Renal cortex interstitium (tissue), 15 donors: ENCODE results near the gene MZT2A. TPM values are rescaled to one million over a fixed set of nuclear protein-coding genes. Genes with fewer than 3 reads are reported as not detected.
"Not testable (repeated sequence)": the region's sequence is repeated elsewhere in the genome, so short reads cannot be mapped to it uniquely, and the experiment has no call there.

ENCODE experiments used
- DNase-seq, 11 donors: peaks; one replicate each; pipeline ENCODE4 v3.0.0-alpha.2; 2013; ENCODE audit warnings: low read depth in 9 of 11, low spot score in 4 of 11; ENCODE audit errors: extremely low read depth in 1 of 11
- long read RNA-seq, 16 experiments: transcript quantifications; one replicate each; lab custom pipeline, GENCODE V29; 2026
- polyA plus RNA-seq, 3 donors: library from polyadenylated mRNA; unstranded; fragments of 120-200 nt; gene quantifications; one replicate each; pipeline ENCODE4 v1.2.1, GENCODE V29; 2013; ENCODE audit not compliant: insufficient read length in 3 of 3

MZT2A gene, protein sequence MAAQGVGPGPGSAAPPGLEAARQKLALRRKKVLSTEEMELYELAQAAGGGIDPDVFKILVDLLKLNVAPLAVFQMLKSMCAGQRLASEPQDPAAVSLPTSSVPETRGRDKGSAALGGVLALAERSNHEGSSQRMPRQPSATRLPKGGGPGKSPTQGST
- 10 to 100 TPM; 41.9 to 84.7 (median 67.9) TPM for polyA plus RNA-seq
- long read RNA-seq, donor 1, transcript MZT2A-201 (3 exons, 624 nt) = major isoform, 45 of 90 reads
- long read RNA-seq, donor 1, partial matches to known transcripts = 44 of 90 reads
- long read RNA-seq, donor 1, other reads (novel, unspliced or antisense) = 0 of 90 reads
- long read RNA-seq, donor 2, transcript MZT2A-201 (3 exons, 624 nt) = major isoform, 47 of 68 reads
- long read RNA-seq, donor 2, partial matches to known transcripts = 19 of 68 reads
- long read RNA-seq, donor 2, other reads (novel, unspliced or antisense) = 0 of 68 reads
- long read RNA-seq, donor 3, transcript MZT2A-201 (3 exons, 624 nt) = major isoform, 69 of 90 reads
- long read RNA-seq, donor 3, partial matches to known transcripts = 15 of 90 reads
- long read RNA-seq, donor 3, other reads (novel, unspliced or antisense) = 0 of 90 reads
- long read RNA-seq, donor 4, transcript MZT2A-201 (3 exons, 624 nt) = major isoform, 51 of 104 reads
- long read RNA-seq, donor 4, partial matches to known transcripts = 51 of 104 reads
- long read RNA-seq, donor 4, other reads (novel, unspliced or antisense) = 0 of 104 reads
- long read RNA-seq, donor 5 = 0 reads
- long read RNA-seq, donor 6, transcript MZT2A-201 (3 exons, 624 nt) = major isoform, 61 of 77 reads
- long read RNA-seq, donor 6, partial matches to known transcripts = 11 of 77 reads
- long read RNA-seq, donor 6, other reads (novel, unspliced or antisense) = 0 of 77 reads
- long read RNA-seq, donor 7, transcript MZT2A-201 (3 exons, 624 nt) = major isoform, 59 of 106 reads
- long read RNA-seq, donor 7, partial matches to known transcripts = 44 of 106 reads
- long read RNA-seq, donor 7, other reads (novel, unspliced or antisense) = 0 of 106 reads
- long read RNA-seq, donor 8, transcript MZT2A-201 (3 exons, 624 nt) = major isoform, 57 of 92 reads
- long read RNA-seq, donor 8, transcript MZT2A-204 (4 exons, 980 nt) = minor isoform, 9 of 92 reads
- long read RNA-seq, donor 8, partial matches to known transcripts = 23 of 92 reads
- long read RNA-seq, donor 8, other reads (novel, unspliced or antisense) = 0 of 92 reads
- long read RNA-seq, donor 9, transcript MZT2A-201 (3 exons, 624 nt) = major isoform, 9 of 16 reads
- long read RNA-seq, donor 9, transcript MZT2A-204 (4 exons, 980 nt) = minor isoform, 7 of 16 reads
- long read RNA-seq, donor 9, partial matches to known transcripts = 0 of 16 reads
- long read RNA-seq, donor 9, other reads (novel, unspliced or antisense) = 0 of 16 reads
- long read RNA-seq, donor 10, transcript MZT2A-201 (3 exons, 624 nt) = major isoform, 49 of 61 reads
- long read RNA-seq, donor 10, partial matches to known transcripts = 12 of 61 reads
- long read RNA-seq, donor 10, other reads (novel, unspliced or antisense) = 0 of 61 reads
- long read RNA-seq, donor 11, transcript MZT2A-201 (3 exons, 624 nt) = major isoform, 42 of 43 reads
- long read RNA-seq, donor 11, partial matches to known transcripts = 0 of 43 reads
- long read RNA-seq, donor 11, other reads (novel, unspliced or antisense) = 0 of 43 reads
- long read RNA-seq, donor 12, transcript MZT2A-201 (3 exons, 624 nt) = major isoform, 17 of 30 reads
- long read RNA-seq, donor 12, partial matches to known transcripts = 11 of 30 reads
- long read RNA-seq, donor 12, other reads (novel, unspliced or antisense) = 0 of 30 reads
- long read RNA-seq, donor 13, transcript MZT2A-201 (3 exons, 624 nt) = major isoform, 132 of 175 reads
- long read RNA-seq, donor 13, partial matches to known transcripts = 37 of 175 reads
- long read RNA-seq, donor 13, other reads (novel, unspliced or antisense) = 0 of 175 reads
- long read RNA-seq, donor 14, transcript MZT2A-204 (4 exons, 980 nt) = minor isoform, 7 of 31 reads
- long read RNA-seq, donor 14, transcript MZT2A-201 (3 exons, 624 nt) = major isoform, 19 of 31 reads
- long read RNA-seq, donor 14, partial matches to known transcripts = 5 of 31 reads
- long read RNA-seq, donor 14, other reads (novel, unspliced or antisense) = 0 of 31 reads
- long read RNA-seq, donor 15, transcript MZT2A-201 (3 exons, 624 nt) = major isoform, 22 of 23 reads
- long read RNA-seq, donor 15, partial matches to known transcripts = 0 of 23 reads
- long read RNA-seq, donor 15, other reads (novel, unspliced or antisense) = 0 of 23 reads
- long read RNA-seq, donor 16, transcript MZT2A-204 (4 exons, 980 nt) = minor isoform, 5 of 321 reads
- long read RNA-seq, donor 16, transcript MZT2A-201 (3 exons, 624 nt) = major isoform, 155 of 321 reads
- long read RNA-seq, donor 16, partial matches to known transcripts = 156 of 321 reads
- long read RNA-seq, donor 16, other reads (novel, unspliced or antisense) = 0 of 321 reads

DNA sequence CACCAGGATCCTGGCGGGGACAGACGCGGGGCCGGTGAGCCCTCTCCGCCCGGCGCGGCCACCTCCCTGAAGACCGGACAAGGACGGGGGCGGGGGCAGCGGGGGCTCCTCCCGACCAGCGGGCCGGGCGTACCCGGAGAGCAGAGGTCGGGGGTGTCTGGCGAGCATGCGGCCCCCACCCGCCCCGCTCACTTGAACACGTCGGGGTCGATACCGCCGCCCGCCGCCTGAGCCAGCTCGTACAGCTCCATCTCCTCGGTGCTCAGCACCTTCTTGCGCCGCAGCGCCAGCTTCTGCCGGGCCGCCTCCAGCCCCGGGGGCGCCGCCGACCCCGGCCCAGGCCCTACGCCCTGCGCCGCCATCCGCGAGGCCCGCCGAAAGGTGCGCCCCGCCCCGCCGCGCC, at the start of gene MZT2A:
TSS of gene MZT2A (minus strand) at position 383 of the 403 bp plus-strand sequence. CDS start at position 362, 21 bp downstream.
- DNase-seq = not testable (repeated sequence)

DNA sequence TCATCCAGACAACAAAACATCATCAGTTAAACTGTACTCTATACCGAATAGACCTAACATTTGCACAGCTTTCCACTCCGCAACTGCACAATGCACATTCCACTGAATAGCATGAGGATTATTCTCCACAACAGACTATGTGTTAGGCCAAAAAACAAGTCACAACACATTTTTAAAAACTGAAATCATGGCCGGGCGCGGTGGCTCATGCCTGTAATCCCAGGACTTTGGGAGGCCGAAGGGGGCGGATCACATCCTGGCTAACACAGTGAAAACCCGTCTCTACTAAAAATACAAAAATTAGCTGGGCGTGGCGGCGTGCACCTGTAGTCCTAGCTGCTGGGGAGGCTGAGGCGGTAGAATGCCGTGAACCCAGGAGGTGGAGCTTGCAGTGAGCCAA, 46.7 kb upstream of the MZT2A start:
- DNase-seq = not testable (repeated sequence)

DNA sequence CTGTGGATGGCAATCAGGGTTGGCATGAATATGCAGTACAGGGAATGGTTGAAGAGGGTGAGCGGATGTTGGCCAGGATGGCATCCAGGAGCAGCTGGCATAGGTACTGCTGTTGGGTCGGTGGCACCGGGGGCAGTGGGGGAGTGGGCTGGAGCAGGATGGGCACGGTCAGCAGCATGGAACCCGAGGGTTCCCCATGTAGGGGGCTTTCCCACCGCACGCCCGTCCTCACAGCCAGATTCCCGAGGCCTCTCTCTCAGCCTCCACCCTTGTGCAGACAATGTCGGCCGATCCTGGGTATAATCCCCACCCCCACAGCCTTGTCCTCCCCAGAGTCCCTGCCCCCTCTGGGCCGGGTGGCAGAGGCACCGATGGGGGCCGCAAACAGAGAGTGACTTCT, 44.6 kb upstream of the MZT2A start:
- DNase-seq = not testable (repeated sequence)

DNA sequence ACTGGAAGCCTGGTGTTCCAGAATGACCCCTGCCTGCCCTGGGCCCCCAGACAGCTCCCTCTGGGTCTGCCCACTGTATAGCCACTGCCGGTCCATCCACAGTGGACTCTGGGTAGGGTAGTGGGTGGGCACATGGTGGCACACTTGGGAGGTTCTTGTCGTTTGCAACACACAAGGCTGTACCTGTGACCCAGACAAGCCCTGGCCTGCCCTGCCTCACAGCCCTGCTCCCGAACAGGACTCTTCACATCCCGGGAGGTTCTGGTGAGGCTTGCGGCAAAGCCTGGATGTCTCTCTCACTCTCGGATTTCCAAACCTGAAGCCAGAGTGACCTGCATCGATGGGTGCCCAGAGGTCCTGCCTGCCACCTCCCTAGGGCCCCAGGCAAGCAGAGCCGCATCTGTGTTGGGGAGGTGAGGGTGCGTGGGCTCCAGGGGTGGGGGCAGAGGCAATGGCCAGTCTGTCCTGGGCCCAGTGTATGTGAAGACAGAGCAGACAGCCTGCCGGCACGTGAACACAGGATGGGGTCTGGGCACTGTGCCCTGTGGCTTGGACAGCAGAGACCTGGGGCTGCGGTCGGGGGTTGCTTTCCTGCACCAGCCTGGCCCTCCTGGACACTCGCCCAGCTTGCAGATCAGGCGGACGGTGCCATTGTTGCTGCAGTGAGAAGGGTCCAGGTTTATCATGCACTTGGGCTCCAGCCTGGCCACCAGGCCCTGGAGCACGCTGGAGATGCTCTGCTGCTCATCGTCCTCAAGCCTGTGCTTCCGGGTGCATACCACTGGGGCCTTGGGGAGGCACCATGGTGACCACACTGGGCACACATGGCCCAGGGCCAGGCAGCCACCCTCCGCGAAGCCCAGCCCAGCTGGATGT, 44.0 kb upstream of the MZT2A start:
- not testable (repeated sequence) for DNase-seq

DNA sequence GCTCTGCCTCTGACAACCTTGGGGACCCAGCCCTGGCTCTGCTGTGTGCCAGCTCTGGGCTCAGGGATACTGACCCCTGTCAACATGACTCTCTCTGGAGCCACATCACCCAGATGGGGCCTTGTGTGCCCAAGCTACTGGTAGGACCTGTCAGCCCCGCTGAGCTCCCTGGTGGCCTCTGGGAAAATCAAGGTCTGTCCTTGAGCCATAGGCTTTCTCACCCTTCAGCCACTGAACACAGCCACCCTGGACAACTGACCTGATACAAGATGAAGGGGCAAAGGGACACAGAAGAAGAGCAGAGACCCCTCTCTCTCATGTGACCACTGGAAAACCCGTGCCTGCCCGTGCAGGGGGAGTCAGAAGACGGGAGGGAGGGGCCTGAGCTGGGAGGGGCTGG, 43.3 kb upstream of the MZT2A start:
- DNase-seq = no peak

DNA sequence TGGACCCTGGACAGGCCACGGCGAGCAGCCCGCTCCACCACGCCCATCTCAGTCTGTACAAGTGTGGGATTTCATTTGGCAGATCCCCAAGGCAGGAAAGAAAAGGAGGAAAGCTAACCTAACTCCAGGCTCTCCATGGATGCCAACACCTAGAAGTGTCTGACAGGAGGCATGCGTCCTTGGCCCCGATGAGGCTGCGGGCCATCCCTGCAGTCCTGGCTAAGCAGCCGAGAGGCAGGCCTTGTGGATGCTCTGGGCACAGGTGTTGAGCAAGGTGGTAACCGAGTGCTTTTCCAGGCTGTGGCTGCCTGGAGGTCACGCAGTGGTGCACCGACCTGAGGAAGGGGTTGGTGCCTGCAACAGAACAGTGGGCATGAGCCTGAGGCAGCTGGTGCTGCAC, 42.8 kb upstream of the MZT2A start:
- DNase-seq = not testable (repeated sequence)

DNA sequence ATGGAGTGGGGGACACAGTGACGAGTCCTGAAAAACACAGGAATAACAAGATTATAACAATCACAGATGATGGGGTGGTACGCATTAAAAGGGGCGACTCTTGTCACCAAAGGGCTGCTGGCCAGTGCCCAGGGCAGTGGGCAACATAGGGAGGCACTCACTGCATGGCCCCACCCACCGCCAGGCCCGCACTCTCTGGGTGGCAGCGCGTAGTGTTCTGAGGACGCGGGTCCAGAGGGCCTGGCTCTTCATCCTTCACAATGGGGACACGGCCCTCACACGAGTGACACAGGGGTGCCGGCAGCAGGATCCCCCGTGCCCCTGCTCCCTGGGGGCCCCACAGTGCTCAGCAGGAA, 42.1 kb upstream of the MZT2A start:
- not testable (repeated sequence) for DNase-seq

DNA sequence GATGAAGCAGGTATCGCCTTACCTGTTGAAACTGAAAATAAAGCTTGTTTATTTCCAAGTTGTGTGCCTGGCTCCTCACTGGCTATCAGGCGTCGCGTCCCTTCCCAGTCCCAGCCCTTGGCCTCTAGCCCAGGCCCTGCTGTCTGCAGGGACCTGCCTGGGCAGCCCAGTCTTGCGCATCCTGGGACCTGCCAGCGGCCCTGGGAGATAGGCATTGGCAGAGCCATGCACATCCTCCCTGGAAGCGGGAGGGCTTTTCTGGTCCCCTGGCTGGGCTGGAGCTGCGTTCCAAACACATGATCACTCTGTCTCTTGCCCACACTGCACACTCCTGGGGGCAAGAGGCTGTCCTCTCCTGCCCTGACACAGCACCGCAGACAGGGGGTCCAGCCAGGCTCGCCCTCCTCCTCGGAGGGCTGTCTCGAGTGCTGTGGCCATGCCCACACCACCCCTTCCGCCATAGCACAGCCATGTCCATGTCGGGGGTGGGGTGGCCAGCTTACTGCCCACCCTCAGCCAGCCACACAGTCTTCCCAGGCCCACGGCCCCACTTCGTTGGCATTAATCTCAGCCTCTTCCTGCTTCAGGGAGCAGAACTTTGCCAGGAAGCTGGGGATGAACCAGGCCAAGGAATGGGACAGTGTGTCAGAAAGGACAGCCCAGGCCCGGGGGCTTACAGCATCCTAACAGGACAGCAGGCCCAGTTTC, 41.6 kb upstream of the MZT2A start:
- not testable (repeated sequence) for DNase-seq

DNA sequence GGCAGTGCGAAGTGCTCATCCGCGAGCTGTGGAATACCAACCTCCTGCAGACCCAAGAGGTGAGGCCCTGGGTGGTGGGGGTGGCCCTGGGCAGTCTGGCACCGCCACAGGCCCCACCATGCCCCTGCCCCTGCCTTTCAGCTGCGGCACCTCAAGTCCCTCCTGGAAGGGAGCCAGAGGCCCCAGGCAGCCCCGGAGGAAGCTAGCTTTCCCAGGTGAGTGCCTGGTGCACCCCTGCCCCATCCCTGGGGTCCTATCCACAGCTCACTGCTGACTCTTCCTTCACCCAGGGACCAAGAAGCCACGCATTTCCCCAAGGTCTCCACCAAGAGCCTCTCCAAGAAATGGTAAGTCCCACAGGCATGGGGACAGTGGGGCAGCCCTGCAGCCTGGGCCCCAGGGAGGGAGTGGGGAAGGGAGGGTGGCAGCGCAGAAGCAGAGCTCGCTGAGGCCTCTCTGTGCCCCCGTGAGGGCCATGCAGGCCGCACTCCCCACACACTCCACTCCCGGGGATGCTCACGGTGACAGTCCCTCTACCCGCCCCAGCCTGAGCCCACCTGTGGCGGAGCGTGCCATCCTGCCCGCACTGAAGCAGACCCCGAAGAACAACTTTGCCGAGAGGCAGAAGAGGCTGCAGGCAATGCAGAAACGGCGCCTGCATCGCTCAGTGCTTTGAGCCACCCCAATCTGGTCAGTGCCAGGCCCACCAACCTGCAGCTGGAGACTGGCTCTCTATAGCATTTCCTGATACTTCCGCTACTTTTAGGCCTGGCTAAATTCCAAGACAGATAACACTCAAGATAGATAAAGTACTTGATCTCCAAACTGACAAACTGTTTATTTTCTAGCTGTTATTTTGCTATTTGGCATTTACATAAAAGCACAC, 40.8 kb upstream of the MZT2A start:
- not testable (repeated sequence) for DNase-seq

DNA sequence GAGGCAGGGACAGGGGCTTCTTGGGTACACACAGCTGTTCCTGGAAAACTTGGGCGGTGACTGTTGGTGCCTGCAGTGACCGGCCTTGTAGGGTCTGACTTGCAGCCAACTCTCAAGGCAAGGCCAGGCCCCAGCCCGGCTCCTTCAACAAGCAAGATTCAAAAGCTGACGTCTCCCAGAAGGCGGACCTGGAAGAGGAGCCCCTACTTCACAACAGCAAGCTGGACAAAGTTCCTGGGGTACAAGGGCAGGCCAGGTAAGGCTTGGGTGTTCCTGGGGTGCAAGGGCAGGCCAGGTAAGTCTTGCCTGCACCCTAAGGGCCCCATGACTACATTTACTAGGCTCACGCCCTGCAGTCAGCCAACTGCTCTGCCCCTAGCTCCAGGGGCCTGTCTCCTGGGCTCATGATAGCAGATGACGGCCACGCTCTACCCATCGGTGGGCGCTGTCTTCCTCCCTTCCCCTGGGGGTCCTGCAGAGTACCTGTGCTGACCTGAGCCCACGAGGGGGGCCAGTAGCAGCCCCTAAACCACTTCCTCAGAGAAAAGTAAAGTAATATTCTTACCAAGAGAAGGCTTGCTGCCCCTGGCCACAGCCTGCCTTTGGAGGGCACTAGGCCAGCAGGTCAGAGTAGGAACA, 39.5 kb upstream of the MZT2A start:
- DNase-seq = not testable (repeated sequence)

DNA sequence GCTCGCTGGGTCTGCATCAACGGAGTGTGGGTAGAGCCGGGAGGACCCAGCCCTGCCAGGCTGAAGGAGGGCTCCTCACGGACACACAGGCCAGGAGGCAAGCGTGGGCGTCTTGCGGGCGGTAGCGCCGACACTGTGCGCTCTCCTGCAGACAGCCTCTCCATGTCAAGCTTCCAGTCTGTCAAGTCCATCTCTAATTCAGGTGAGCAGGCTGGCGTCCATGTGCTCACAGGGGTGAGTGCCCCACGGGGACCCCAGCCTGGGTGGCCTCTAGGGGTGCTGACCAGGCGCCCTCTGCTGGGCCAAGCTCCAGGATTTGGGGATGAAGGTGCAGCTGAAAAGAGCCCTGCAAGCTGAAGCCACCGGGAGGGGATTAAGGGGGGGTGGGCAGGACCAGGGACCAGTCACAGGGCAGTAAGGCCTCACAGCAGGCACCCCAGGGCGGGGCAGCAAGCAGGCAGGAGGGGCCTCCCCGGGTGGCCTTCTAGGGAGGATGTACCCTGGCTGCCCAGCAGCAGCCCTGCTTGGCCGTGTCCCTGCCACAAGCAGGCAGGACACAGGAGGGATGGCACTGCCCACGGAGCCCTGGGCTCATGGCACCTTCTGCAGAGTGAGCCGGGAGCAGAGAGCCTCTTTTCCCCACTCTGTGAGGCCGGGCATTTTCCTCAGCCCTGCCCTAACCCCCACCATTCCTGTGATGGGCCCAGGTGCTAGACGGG, 38.6 kb upstream of the MZT2A start:
- not testable (repeated sequence) for DNase-seq

DNA sequence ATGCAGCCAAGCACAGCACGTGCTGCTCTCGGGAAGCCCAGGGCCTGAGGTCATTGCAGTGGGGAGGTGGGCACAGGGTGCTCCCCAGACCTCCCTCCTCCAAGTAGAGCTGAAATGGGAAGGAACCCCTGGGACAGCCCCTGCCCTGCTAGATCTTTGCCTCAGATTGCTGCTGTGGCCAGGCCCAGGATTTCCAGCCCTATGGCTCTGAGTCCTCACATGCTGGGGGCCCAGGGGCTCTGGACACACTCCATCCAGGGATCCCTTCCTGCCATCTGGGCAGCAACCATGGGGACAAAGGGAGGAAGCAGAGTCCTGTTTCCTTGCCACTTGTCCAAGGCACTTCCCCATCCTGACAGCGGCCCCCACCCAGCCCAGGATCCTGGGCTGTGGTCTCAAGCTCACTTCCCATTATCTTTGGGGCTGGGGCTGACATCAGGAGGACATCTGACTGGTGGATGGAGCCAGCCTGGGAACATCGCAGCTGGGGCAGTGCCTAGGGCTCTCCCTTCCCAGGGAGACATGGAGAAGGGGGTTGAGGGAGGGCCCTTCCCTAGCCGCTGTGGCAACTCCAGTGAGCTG, 37.8 kb upstream of the MZT2A start:
- not testable (repeated sequence) for DNase-seq
